Stimulated activated naive CD8-positive, alpha-beta T cell treated with anti-CD3 and anti-CD28 coated beads, Interleukin-15, Interleukin-2, amounts not matched to agents 100 ng/mL and 50 ng/mL, for 24 hours (primary cell): ENCODE results near the gene DCAF17.

ENCODE experiments used
- H3K27ac Mint-ChIP-seq: one replicate; pipeline ENCODE4 v1.8.0; 2021; ENCODE audit warnings: mild to moderate bottlenecking, mixed read lengths
- H3K27me3 Mint-ChIP-seq: one replicate; pipeline ENCODE4 v1.8.0; 2021; ENCODE audit warnings: mixed read lengths
- H3K36me3 Mint-ChIP-seq: one replicate; pipeline ENCODE4 v1.8.0; 2021; ENCODE audit warnings: low read depth, mixed read lengths
- H3K4me1 Mint-ChIP-seq: one replicate; pipeline ENCODE4 v1.8.0; 2021; ENCODE audit warnings: low read depth, mixed read lengths
- H3K4me3 Mint-ChIP-seq: one replicate; pipeline ENCODE4 v1.8.0; 2021; ENCODE audit warnings: mild to moderate bottlenecking, mixed read lengths
- H3K9me3 Mint-ChIP-seq: one replicate; pipeline ENCODE4 v1.8.0; 2021; ENCODE audit warnings: mixed read lengths

The DCAF17 gene

GRCh38 chr2:171434013-171434989, at the start of gene DCAF17:
DCAF17 (plus strand) TSS chr2:171434226; CDS start chr2:171434578, 352 bp downstream.
- H3K27me3 Mint-ChIP-seq, result no peaks in the 10 kb centered on the region
- peak within 1 kb of the TSS; percentile 94 for H3K27ac Mint-ChIP-seq
- H3K4me1 Mint-ChIP-seq, result peaks cover 54% of the 10 kb centered on the region
- H3K36me3 Mint-ChIP-seq, result peaks cover 80% of the 10 kb centered on the region
- H3K9me3 Mint-ChIP-seq, result peaks cover 4% of the 10 kb centered on the region
- H3K4me3 Mint-ChIP-seq, result peak within 1 kb of the TSS; percentile 88

GRCh38 chr2:171386627-171387026, 47.4 kb upstream of the DCAF17 start:
- Mint-ChIP-seq H3K27me3 (no peaks in the 10 kb centered on the region), H3K27ac (no peak overlapping the region), H3K4me3 (no peak overlapping the region), H3K36me3 (peaks cover 39% of the 10 kb centered on the region), H3K4me1 (peaks cover 24% of the 10 kb centered on the region), H3K9me3 (no peaks in the 10 kb centered on the region)

GRCh38 chr2:171387052-171387451, 47.0 kb upstream of the DCAF17 start:
- H3K4me3 Mint-ChIP-seq, result no peak overlapping the region
- no peaks in the 10 kb centered on the region for H3K9me3 Mint-ChIP-seq
- peaks cover 39% of the 10 kb centered on the region for H3K36me3 Mint-ChIP-seq
- no peak overlapping the region for H3K27ac Mint-ChIP-seq
- H3K27me3 Mint-ChIP-seq, result no peaks in the 10 kb centered on the region
- peaks cover 25% of the 10 kb centered on the region for H3K4me1 Mint-ChIP-seq

GRCh38 chr2:171389325-171389724, 44.7 kb upstream of the DCAF17 start:
- H3K4me1 Mint-ChIP-seq, result peaks cover 33% of the 10 kb centered on the region
- peaks cover 30% of the 10 kb centered on the region for H3K36me3 Mint-ChIP-seq
- no peak overlapping the region for H3K4me3 Mint-ChIP-seq
- H3K27ac Mint-ChIP-seq, result no peak overlapping the region
- no peaks in the 10 kb centered on the region for H3K9me3 Mint-ChIP-seq
- H3K27me3 Mint-ChIP-seq, result no peaks in the 10 kb centered on the region

- H3K27ac Mint-ChIP-seq, result no peak overlapping the region
- H3K4me1 Mint-ChIP-seq, result peaks cover 33% of the 10 kb centered on the region
- peaks cover 30% of the 10 kb centered on the region for H3K36me3 Mint-ChIP-seq
- no peaks in the 10 kb centered on the region for H3K27me3 Mint-ChIP-seq
- H3K4me3 Mint-ChIP-seq, result no peak overlapping the region
- no peaks in the 10 kb centered on the region for H3K9me3 Mint-ChIP-seq
These were observed 44.2 kb upstream of the DCAF17 start for GRCh38 chr2:171389780-171390179.

- H3K27ac Mint-ChIP-seq, result no peak overlapping the region
- no peaks in the 10 kb centered on the region for H3K27me3 Mint-ChIP-seq
- H3K4me3 Mint-ChIP-seq, result no peak overlapping the region
- peaks cover 20% of the 10 kb centered on the region for H3K36me3 Mint-ChIP-seq
- no peaks in the 10 kb centered on the region for H3K9me3 Mint-ChIP-seq
- peaks cover 33% of the 10 kb centered on the region for H3K4me1 Mint-ChIP-seq
These were observed 43.0 kb upstream of the DCAF17 start for GRCh38 chr2:171390941-171391516.

GRCh38 chr2:171391532-171391931, 42.5 kb upstream of the DCAF17 start:
- no peaks in the 10 kb centered on the region for H3K9me3 Mint-ChIP-seq
- H3K36me3 Mint-ChIP-seq, result peaks cover 22% of the 10 kb centered on the region
- no peak overlapping the region for H3K27ac Mint-ChIP-seq
- H3K27me3 Mint-ChIP-seq, result no peaks in the 10 kb centered on the region
- H3K4me3 Mint-ChIP-seq, result no peak overlapping the region
- peaks cover 33% of the 10 kb centered on the region for H3K4me1 Mint-ChIP-seq

GRCh38 chr2:171393487-171393886, 40.5 kb upstream of the DCAF17 start:
- peaks cover 29% of the 10 kb centered on the region for H3K4me1 Mint-ChIP-seq
- H3K9me3 Mint-ChIP-seq, result no peaks in the 10 kb centered on the region
- H3K27ac Mint-ChIP-seq, result no peak overlapping the region
- no peak overlapping the region for H3K4me3 Mint-ChIP-seq
- H3K36me3 Mint-ChIP-seq, result peaks cover 19% of the 10 kb centered on the region
- no peaks in the 10 kb centered on the region for H3K27me3 Mint-ChIP-seq

- peaks cover 23% of the 10 kb centered on the region for H3K36me3 Mint-ChIP-seq
- peaks cover 33% of the 10 kb centered on the region for H3K4me1 Mint-ChIP-seq
- H3K4me3 Mint-ChIP-seq, result no peak overlapping the region
- H3K27me3 Mint-ChIP-seq, result no peaks in the 10 kb centered on the region
- no peaks in the 10 kb centered on the region for H3K9me3 Mint-ChIP-seq
- no peak overlapping the region for H3K27ac Mint-ChIP-seq
These were observed 39.8 kb upstream of the DCAF17 start for GRCh38 chr2:171394164-171394740.

GRCh38 chr2:171399292-171399691, 34.7 kb upstream of the DCAF17 start:
- Mint-ChIP-seq H3K36me3 (peaks cover 38% of the 10 kb centered on the region), H3K9me3 (peaks cover 7% of the 10 kb centered on the region), H3K27ac (no peak overlapping the region), H3K27me3 (no peaks in the 10 kb centered on the region), H3K4me1 (peaks cover 30% of the 10 kb centered on the region), H3K4me3 (no peak overlapping the region)

- Mint-ChIP-seq H3K4me1 (peaks cover 38% of the 10 kb centered on the region), H3K36me3 (peaks cover 46% of the 10 kb centered on the region), H3K27ac (no peak overlapping the region), H3K4me3 (no peak overlapping the region), H3K27me3 (no peaks in the 10 kb centered on the region), H3K9me3 (peaks cover 7% of the 10 kb centered on the region)
These were observed 33.6 kb upstream of the DCAF17 start for GRCh38 chr2:171400395-171400794.

GRCh38 chr2:171401947-171402346, 32.1 kb upstream of the DCAF17 start:
- Mint-ChIP-seq H3K27ac (no peak overlapping the region), H3K4me3 (no peak overlapping the region), H3K4me1 (peaks cover 47% of the 10 kb centered on the region), H3K27me3 (no peaks in the 10 kb centered on the region), H3K36me3 (peaks cover 44% of the 10 kb centered on the region), H3K9me3 (peaks cover 7% of the 10 kb centered on the region)

GRCh38 chr2:171402906-171403580, 31.0 kb upstream of the DCAF17 start:
- peaks cover 55% of the 10 kb centered on the region for H3K4me1 Mint-ChIP-seq
- peak overlapping the region; percentile 24 for H3K27ac Mint-ChIP-seq
- H3K4me3 Mint-ChIP-seq, result no peak overlapping the region
- H3K36me3 Mint-ChIP-seq, result peaks cover 49% of the 10 kb centered on the region
- H3K9me3 Mint-ChIP-seq, result peaks cover 7% of the 10 kb centered on the region
- no peaks in the 10 kb centered on the region for H3K27me3 Mint-ChIP-seq

GRCh38 chr2:171404261-171404660, 29.8 kb upstream of the DCAF17 start:
- Mint-ChIP-seq H3K4me1 (peaks cover 45% of the 10 kb centered on the region), H3K4me3 (no peak overlapping the region), H3K36me3 (peaks cover 45% of the 10 kb centered on the region), H3K9me3 (peaks cover 7% of the 10 kb centered on the region), H3K27ac (peak overlapping the region; percentile 24), H3K27me3 (no peaks in the 10 kb centered on the region)

- Mint-ChIP-seq H3K27ac (no peak overlapping the region), H3K9me3 (peaks cover 7% of the 10 kb centered on the region), H3K4me1 (peaks cover 46% of the 10 kb centered on the region), H3K27me3 (no peaks in the 10 kb centered on the region), H3K36me3 (peaks cover 45% of the 10 kb centered on the region), H3K4me3 (no peak overlapping the region)
These were observed 29.3 kb upstream of the DCAF17 start for GRCh38 chr2:171404719-171405118.
